GM21723 (cell line): Measurements from ENCODE around the gene RASL12.
"Not testable (repeated sequence)": the region's sequence is repeated elsewhere in the genome, so short reads cannot be mapped to it uniquely, and the experiment has no call there.

Source experiments
- ATAC-seq: cut with Tn5 transposase; IDR thresholded peaks from one replicate; pipeline ENCODE4 v1.9.1; 2021; ENCODE audit warnings: mild to moderate bottlenecking, moderate library complexity; ENCODE audit not compliant: unreplicated experiment

Gene RASL12

DNA sequence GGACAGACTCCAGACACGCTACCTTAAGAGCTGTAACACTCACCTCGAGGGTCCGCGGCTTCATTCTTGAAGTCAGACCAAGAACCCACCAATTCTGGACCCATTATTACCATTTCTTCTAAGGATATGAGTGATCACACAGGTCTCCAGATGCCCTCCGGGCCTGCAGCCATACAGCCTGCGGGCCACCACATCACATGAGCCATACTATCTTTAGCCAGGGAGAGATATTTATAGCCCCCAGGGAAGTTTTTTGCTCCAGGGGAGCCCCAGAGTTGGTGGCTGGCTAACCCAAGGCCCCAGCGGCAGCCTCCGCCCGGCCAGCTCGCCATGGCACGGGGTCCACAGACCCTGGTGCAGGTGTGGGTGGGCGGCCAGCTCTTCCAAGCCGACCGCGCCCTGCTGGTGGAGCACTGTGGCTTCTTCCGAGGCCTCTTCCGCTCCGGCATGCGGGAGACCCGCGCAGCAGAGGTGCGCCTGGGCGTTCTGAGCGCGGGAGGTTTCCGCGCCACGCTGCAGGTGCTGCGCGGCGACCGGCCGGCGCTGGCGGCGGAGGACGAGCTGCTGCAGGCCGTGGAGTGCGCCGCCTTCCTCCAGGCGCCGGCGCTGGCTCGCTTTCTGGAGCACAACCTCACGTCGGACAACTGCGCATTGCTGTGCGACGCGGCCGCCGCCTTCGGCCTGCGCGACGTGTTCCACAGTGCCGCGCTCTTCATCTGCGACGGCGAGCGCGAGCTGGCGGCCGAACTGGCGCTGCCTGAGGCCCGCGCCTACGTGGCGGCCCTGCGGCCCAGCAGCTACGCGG lies 8.9 kb upstream of the RASL12 start, which contains the start of gene KBTBD13:
Gene KBTBD13, plus strand, starts transcription at position 261 of the 805 bp plus-strand sequence. Its CDS starts 70 bp downstream, at position 331.
- ATAC-seq, result no peak

DNA sequence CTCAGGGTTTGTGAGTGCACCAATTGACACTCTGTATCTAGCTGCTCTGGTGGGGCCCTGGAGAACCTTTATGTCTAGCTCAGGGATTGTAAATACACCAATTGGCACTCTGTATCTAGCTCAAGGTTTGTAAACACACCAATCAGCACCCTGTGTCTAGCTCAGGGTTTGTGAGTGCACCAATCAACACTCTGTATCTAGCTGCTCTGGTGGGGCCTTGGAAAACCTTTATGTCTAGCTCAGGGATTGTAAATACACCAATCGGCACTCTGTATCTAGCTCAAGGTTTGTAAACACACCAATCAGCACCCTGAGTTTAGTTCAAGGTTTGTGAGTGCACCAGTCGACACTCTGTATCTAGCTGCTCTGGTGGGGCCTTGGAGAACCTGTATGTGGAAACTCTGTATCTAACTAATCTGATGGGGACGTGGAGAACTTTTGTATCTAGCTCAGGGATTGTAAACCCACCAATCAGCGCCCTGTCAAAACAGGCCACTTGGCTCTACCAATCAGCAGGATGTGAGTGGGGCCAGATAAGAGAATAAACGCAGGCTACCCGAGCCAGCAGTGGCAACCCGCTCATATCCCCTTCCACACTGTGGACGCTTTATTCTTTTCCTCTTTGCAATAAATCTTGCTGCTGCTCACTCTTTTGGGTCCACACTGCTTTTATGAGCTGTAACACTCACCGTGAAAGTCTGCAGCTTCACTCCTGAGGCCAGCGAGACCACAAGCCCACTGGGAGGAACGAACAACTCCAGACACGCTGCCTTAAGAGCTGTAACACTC lies 8.0 kb upstream of the RASL12 start:
- not testable (repeated sequence) for ATAC-seq

DNA sequence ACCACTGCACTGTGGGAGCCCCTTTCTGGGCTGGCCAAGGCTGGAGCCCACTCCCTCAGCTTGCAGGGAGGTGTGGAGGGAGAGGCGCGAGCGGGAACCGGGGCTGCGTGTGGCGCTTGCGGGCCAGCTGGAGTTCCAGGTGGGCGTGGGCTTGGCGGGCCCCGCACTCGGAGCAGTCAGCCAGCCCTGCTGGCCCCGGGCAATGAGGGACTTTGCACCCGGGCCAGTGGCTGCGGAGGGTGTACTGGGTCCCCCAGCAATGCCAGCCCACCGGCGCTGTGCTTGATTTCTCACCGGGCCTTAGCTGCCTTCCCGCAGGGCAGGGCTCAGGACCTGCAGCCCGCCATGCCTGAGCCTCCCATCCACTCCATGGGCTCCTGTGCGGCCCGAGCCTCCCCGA lies 7.2 kb upstream of the RASL12 start:
- ATAC-seq, result not testable (repeated sequence)

DNA sequence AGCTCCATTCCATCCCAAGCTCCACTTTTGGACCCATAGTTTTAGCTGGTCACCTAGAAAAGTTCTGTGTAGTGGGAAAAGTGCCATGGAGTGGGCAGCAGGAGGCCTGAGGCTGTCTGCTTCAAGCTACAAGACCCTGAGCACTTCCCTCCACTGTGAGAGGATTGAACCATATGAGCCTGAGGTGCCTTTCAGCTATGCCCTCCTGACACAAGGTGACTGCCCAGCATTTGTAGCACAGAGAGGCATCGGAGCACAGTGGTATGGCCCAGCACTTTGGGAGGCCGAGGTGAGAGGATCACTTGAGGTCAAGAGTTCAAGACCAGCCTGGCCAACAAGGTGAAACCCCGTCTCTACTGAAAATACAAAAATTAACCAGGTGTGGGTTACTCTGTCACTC lies 4.8 kb upstream of the RASL12 start:
- no peak for ATAC-seq

DNA sequence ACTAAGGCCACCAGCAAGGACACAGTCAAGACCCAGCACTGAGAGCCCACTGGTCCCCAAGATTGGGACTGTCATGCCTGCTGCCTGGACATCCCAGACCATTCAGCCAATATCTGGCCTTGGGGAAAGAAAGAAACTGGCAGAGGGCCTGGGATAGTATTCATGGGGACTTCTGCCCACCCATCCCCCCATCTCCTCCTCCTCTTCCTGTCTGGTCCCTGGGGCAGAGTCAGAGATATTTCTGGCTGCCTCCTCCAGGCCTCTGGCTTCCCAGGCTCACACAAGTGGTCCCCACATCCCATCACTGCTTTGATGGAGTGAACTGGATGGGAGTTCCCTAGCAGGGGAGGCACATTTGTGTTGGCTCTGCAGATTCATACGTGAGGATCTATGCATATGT lies 4.2 kb upstream of the RASL12 start:
- no peak for ATAC-seq

DNA sequence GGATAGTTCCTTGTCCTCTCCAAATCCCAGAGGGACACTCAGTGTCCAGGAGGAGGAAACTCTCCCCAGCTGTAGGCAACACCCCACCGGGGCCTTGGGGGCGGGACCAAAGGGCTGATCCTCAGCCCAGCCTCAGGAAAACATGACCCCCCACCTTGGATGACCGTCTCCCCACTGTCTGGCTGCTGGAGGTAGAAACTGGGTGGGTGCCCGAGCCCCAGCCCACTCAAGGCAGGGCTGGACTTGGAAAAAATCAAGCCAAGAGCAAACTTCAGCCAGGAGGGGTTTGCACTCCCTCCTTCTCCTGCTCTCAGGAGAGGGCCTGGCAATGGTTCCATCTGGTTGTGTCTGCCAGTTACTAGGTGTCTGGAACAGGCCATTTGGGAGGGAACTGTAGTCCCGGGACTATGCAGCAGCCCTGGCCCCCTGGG lies 3.6 kb upstream of the RASL12 start:
- no peak for ATAC-seq

DNA sequence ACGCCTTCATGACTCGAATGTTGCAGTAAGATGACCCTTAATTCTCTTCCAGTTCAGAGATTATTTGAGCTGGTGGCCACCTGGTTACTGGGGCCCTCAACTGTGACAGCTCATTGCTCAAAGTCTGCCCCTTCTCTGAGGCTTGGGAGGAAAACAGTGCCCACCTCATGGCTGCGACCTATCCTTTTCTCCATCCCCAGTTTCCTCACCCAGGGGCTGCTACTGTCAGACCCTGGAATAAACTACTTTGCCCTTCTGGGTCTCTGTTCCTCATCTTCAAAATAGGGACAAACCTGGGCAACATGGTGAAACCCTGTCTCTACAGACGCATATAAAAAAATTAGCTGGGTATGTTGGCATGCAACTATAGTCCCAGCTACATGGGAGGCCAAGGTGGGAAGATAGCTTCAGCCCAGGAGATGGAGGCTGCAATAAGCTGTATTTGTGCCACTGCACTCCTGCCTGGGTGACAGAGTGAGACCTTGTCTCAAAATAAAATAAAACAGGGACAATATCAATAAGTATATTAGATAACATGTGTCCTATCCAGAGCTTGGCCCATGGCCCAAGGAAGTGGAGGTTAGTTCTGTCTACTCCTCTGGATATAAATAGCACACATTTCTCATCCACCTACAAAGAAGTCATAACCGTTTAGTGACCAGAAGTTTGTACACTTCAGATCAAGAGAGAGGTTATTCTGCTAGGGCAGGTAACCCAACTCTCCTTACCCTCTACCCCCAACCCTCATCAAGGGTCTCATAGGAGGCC lies 2.2 kb upstream of the RASL12 start:
- ATAC-seq, result no peak

DNA sequence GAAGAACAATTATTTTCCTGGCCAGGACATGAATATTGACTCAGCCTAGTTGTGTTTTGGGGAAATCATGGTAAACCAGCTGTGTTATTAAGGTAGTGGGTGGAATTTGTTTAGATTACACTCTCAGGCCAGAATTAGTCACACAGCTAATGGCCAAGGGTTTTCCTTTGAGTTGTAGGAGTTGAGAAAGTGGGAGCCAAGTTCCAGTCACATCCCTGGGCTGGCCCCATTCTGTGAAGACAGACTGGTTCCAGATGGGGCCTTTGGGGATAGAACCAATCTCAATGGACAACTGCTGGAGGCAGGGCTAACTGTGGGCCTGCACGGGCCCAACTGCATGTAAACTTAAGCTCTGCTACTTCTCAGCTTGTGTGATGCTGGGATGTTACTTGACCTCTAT lies 1.4 kb upstream of the RASL12 start:
- ATAC-seq, result no peak

DNA sequence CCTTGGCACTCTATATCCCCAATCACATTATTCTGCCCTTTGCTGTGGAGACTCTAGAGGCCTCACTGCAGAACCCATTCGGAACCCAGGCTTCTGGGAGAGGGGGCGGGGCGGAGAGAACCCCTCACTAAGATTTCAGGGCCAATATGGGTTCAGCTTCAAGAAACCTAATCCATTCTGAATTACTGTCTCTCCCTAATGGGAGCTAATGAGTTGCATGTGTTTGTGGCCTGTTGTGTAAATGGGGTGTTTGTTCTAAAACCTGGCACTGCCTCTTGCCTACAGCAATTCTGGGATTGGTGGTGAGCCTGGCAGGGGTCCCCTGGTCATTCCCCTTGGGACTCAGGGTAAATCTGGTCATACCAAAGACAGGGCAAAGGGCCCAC lies 605 bp upstream of the RASL12 start:
- ATAC-seq, result no peak

DNA sequence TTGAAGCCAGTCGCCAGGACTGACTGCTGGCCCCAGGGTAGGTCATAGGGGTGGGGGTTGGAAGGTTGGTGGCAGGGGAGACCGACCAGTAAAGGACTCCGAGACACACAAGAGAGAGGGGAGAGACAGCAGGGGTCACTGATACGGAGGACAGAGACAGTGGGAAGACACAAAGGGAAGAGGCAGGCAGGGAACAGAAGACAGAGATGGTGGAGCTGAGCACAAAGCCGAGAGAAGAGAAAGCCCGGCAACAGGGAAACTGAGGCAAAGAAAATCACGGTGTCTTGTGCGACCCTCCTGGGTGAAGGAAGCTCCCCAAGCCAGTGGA lies 510 bp downstream of the RASL12 start:
- ATAC-seq, result no peak

DNA sequence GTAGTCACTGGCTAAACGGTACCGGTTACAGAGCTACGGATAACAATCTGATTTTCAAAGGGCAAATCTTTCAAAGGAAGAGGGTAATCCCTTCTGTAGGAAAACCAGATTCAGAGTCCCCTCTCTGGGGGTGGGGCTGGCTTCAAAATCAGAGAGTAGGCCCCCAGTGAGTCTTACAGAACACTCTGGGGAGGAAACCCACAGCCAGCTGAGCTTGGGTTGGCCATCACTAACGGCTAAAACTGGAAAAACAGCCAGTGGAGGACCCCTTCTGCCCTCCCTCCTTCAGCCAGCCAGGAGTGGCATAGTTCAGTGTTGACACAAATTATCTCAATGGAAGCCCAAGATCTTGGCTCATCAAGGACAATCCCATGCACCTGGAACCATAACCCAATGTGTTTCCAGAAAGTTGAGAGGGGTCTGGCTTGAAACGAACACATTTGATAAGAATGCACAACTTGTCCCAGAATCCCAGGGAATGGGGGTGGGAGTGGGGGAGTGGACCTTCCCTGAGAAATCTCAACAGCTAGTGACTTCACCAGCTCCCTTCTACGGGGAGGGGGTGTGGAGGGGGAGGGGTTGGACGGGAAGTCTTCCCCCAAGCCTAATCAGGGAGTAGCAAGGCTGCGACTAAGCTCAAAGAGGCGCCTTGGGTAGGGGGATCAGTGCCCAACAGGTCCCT lies 1.0 kb downstream of the RASL12 start:
- ATAC-seq, result no peak

DNA sequence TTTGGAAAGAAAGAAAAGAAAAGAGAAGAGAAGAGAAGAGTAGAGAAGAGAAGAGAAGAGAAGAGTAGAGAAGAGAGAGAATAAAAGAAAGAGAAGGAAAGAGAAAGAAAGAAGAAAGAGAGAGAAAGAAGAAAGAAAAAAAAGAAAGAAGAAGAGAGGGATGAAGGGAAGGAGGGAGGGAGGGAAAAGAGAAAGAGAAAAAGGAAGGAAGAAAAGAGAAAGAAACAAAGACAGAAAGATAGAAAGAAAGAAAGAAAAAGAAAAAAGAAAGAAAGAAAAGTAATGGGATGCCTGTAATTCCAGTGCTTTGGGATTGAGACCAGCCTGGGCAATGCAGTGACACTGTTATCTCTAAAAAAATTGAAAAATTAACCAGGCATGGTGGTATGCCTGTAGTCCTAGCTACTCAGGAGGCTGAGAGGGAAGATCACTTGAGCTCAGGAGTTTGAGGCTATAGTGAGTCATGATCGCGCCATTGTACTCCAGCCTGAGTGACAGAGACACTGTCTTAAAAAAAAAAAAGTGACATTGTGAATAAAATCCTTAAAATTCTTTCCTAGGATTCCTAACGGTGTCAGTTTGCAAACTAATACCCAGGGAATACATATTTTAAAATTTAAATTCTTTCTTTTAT lies 1.7 kb downstream of the RASL12 start:
- no peak for ATAC-seq

DNA sequence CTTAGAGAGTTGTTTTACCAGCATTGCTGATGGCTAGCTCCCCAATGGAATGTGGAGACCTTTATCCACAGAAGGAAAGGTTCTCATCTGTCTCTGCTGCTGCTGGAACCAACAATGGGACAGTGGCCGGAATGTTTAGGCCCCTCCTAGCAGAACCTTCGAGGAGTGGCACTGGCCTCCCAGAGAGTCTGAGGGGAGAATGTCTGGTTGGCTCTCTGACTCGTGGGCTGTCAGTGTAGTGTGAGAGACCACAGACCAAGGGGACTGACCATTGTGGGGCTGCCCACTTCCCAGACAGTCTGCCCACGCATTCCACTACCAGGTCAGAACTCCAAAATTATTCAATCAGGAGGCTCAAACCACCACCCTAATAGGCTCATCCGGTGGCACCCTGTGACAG lies 5.1 kb downstream of the RASL12 start:
- no peak for ATAC-seq

DNA sequence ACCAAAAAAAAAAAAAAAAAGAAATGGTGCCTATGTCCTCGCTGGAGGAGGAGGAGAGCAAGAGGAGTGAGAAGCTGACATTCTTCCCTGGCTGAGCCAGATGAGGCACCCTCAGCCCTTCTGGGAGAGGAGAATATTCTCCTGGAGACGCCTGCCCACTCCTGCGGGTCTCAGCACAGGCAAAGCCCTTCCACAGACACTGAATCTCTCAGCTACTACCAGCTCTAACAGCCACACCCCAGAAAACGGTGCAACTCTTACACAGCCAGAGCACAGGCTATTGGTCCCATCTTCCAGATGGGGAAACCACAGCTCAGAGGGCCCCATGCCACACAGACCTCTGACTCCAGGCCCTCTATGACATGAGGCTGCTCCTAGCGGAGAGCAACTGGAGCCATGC lies 5.7 kb downstream of the RASL12 start:
- ATAC-seq, result no peak

DNA sequence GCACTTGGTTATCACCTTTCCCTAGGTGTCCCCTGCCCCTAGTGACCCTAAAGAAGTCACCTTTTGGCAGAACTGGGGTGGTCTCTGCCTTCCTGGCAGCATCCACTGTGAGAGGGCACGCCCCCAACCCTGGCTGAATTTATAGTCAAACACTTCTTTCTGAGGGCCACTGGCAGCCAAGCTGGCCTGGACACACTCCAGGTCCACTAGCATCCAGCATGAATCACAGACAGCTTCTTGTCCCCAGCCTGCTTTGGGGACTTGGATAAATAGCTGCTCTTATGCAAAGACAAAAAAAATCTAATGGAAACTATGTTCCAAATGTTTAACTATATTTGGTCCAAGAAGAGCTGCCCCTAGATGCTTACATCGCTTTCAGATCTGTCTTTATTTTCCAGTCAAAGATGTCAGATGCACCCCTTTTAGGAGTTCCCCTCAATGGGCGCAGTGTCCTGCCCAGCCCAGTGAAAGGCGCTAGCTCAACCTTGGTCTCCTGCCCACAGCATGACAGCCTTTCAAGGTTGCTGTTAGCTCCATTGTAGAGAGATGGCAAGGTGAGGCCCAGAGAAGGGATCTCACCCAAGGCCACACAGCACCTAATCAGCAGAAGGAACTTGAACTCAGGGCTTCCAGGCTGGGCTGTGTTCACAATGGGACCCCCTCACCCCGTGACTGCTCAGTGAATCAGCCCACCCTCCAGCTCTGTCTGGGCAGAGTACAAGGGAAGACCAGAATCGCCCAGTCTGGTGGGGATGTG lies 7.0 kb downstream of the RASL12 start:
- no peak for ATAC-seq

DNA sequence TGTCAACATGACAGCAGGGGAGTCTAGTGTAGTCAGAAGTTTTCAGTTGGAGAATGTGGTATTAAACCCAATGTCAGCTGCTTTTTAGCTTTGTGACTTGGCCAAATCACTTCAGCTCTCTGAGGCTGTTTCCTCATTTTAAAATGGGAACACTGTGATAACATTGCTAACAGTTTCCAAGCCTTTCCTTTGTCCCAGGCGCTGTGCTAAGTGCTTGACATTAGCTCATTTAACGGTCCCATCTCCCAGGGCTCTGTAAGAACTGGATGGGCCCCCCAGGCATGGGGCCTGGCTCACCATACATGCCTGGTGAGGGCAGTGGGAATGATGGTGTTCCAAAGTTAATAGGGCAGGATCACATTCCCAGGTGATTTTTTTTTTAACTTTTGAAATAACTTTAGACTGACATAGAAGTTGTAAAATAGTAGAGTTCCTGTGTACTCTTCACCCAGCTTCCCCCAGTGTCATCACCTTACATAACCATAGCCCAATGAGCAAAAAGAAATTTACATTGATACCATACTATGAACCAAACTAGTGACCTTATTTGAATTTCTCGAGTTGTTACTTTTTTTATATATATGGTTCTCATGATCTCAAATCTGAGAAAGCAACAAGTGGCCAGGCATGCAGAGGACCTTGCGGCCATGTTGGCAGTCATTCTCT lies 7.7 kb downstream of the RASL12 start:
- no peak for ATAC-seq

DNA sequence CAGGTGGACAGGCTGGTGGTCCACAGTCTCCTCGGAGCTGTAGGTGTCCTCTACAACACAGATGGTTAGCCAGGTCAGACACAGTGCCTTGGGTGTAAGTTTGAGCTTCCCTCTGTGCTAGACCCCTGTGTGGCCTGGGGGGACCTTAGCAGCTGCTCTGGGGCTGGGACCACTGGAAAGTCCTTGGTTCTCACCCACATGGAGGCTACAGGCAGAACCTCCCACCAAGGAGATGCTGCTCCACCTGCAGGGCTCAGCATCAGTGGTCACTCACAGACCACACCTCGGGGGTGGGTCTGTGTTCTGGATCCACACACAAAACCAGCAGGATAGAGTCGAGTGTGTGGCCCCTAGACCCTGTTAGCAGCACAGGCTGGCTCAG lies 8.4 kb downstream of the RASL12 start:
- ATAC-seq, result no peak

DNA sequence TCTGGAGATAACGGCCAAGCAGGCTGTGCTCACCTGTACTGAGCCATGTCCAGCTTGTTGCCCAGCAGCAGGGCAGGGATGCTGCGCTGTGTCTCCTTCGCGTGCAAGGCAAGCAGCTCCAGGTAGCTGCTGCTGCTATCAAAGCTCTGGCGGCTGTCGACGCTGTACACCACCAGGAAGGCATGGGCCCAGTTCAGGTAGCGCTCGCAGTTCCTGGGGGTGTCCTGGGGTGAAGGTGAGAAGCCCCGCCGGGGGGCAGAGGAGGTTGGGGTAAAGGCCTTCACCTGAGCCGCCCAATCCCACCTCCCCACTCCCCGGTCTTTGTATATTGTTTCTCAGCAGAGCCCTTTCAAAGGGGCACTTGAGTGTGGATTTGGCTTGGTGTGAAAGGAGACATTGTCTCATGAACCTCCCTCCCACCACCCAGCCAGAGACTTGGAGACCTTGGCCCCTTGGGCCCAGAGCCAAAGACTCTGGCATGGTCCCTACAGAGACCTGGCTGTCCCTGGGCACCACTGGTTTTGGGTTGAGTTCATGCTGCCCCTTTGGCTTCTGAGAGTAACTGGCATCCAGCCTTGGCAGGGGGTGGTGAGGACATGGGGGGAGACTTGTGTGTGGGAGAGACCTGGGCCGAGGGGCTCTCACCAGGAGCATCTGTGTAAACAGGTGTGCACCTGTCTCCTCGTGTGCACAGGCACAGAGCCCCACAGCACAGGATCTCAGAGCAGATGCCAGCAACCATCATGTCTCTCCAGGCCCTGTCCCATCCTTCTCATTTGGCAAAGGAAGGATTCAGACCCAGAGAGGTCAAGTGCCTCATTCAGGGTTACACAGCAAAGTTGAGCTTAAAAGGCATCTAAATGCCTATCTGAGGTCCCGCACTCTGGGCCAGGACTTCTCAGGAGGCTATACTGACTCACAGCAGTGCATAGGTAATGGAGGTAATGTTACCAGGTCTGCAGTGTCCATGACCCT lies 9.1 kb downstream of the RASL12 start:
- ATAC-seq, result no peak
